Suprapubic skin (tissue), 4 donors: Measurements from ENCODE around the gene WDR89. TPM values are rescaled to one million over a fixed set of nuclear protein-coding genes. Genes with fewer than 3 reads are reported as not detected.
"Not testable (repeated sequence)": the region's sequence is repeated elsewhere in the genome, so short reads cannot be mapped to it uniquely, and the experiment has no call there.

Experiments used
- DNase-seq, 2 donors: peaks; one replicate each; pipeline ENCODE4 v3.0.0-alpha.2; 2019; ENCODE audit warnings: low spot score in 2 of 2
- H3K27ac ChIP-seq: fragments of 200-600 bp; sonication (generic); one replicate; pipeline ENCODE4 v1.5.1; 2019
- H3K27me3 ChIP-seq: fragments of 200-600 bp; sonication (generic); one replicate; pipeline ENCODE4 v1.5.1; 2019
- H3K36me3 ChIP-seq: fragments of 200-600 bp; sonication (generic); one replicate; pipeline ENCODE4 v1.5.1; 2019
- H3K4me1 ChIP-seq: fragments of 200-600 bp; sonication (generic); one replicate; pipeline ENCODE4 v1.5.1; 2019
- H3K4me3 ChIP-seq: fragments of 200-600 bp; sonication (generic); one replicate; pipeline ENCODE4 v1.5.1; 2019; ENCODE audit warnings: mild to moderate bottlenecking
- H3K9me3 ChIP-seq: fragments of 200-600 bp; sonication (generic); one replicate; pipeline ENCODE4 v1.5.1; 2019
- CTCF ChIP-seq, 2 donors: fragments of 200-600 bp in 1 of 2; fragments of 450-650 bp in 1 of 2; sonication (generic) in 1 of 2; IDR thresholded peaks; one replicate each; pipeline ENCODE4 v1.5.1; 2016 to 2019; ENCODE audit warnings: antibody characterized with exemption in 2 of 2, mild to moderate bottlenecking in 1 of 2, moderate library complexity in 1 of 2
- EP300 ChIP-seq: sonication (generic); formaldehyde crosslinking; IDR thresholded peaks from one replicate; pipeline ENCODE4 v1.6.1; 2017; ENCODE audit warnings: antibody characterized with exemption
- POLR2A ChIP-seq, 2 donors: fragments of 450-650 bp; IDR thresholded peaks; one replicate each; pipeline ENCODE4 v1.6.1; 2017; ENCODE audit warnings: antibody characterized with exemption in 2 of 2, mild to moderate bottlenecking in 2 of 2, moderate library complexity in 2 of 2
- POLR2AphosphoS5 ChIP-seq, 3 donors: sonication (generic); formaldehyde crosslinking; IDR thresholded peaks; one replicate each; pipeline ENCODE4 v1.6.1; 2017; ENCODE audit warnings: antibody characterized with exemption in 3 of 3
- WGBS: methylation state at CpG from one replicate; pipeline ENCODE4 v1.1.5; 2018; 5-methylcytosine and 5-hydroxymethylcytosine counted together
- total RNA-seq, 4 donors: library from RNA; depleted of rRNA; stranded (reverse); fragments of >200 nt; gene quantifications; one replicate each; pipeline ENCODE4 v1.1.0, GENCODE V29; 2016

WDR89 gene
- total RNA-seq, 4 donors from 2014 or later, result 4.7 to 6.5 (median 6.0) TPM

GRCh38 chr14:63671987-63672386 is 30.3 kb upstream of the WDR89 start:
- WGBS, result 88% methylated on average over 3 of the region's 3 CpGs
- no peak overlapping the region for H3K4me3 ChIP-seq
- H3K4me1 ChIP-seq, result peaks cover 4% of the 10 kb centered on the region
- H3K36me3 ChIP-seq, result no peaks in the 10 kb centered on the region
- peaks cover 2% of the 10 kb centered on the region for H3K27me3 ChIP-seq
- no peak overlapping the region for H3K27ac ChIP-seq
- no peaks in the 10 kb centered on the region for H3K9me3 ChIP-seq
- TF ChIP-seq CTCF (IDR thresholded peaks at IDR 0.05) (no peak), EP300 (no peak), POLR2A (IDR thresholded peaks at IDR 0.05) (no peak), POLR2AphosphoS5 (IDR thresholded peaks at IDR 0.05) (no peak)
- DNase-seq, result no peak

GRCh38 chr14:63670692-63671091 is 29.0 kb upstream of the WDR89 start:
- H3K4me3 ChIP-seq, result no peak overlapping the region
- peaks cover 4% of the 10 kb centered on the region for H3K4me1 ChIP-seq
- H3K27me3 ChIP-seq, result peaks cover 2% of the 10 kb centered on the region
- no peak for TF ChIP-seq CTCF (IDR thresholded peaks at IDR 0.05)
- no peak for TF ChIP-seq EP300
- TF ChIP-seq POLR2AphosphoS5 (IDR thresholded peaks at IDR 0.05), result no peak
- TF ChIP-seq POLR2A (IDR thresholded peaks at IDR 0.05), result no peak
- H3K36me3 ChIP-seq, result no peaks in the 10 kb centered on the region
- H3K27ac ChIP-seq, result no peak overlapping the region
- DNase-seq, result no peak
- H3K9me3 ChIP-seq, result no peaks in the 10 kb centered on the region

GRCh38 chr14:63666335-63666734 is 24.7 kb upstream of the WDR89 start:
- H3K27me3 ChIP-seq, result no peaks in the 10 kb centered on the region
- no peaks in the 10 kb centered on the region for H3K36me3 ChIP-seq
- no peak for DNase-seq
- H3K27ac ChIP-seq, result no peak overlapping the region
- H3K9me3 ChIP-seq, result no peaks in the 10 kb centered on the region
- no peaks in the 10 kb centered on the region for H3K4me1 ChIP-seq
- TF ChIP-seq POLR2A (IDR thresholded peaks at IDR 0.05) (no peak), CTCF (IDR thresholded peaks at IDR 0.05) (no peak), EP300 (no peak), POLR2AphosphoS5 (IDR thresholded peaks at IDR 0.05) (no peak)
- H3K4me3 ChIP-seq, result no peak overlapping the region
- 58% methylated on average over 1 of the region's 1 CpG for WGBS

- Histone ChIP-seq H3K9me3 (no peaks in the 10 kb centered on the region), H3K36me3 (no peaks in the 10 kb centered on the region), H3K27ac (no peak overlapping the region), H3K4me1 (no peaks in the 10 kb centered on the region), H3K4me3 (no peak overlapping the region), H3K27me3 (no peaks in the 10 kb centered on the region)
- 95% methylated on average over 3 of the region's 12 CpGs for WGBS
- TF ChIP-seq POLR2AphosphoS5 (IDR thresholded peaks at IDR 0.05) (no peak), EP300 (no peak), CTCF (IDR thresholded peaks at IDR 0.05) (no peak), POLR2A (IDR thresholded peaks at IDR 0.05) (no peak)
- no peak for DNase-seq
Observed at GRCh38 chr14:63663428-63664341, 22.0 kb upstream of the WDR89 start.

DNA sequence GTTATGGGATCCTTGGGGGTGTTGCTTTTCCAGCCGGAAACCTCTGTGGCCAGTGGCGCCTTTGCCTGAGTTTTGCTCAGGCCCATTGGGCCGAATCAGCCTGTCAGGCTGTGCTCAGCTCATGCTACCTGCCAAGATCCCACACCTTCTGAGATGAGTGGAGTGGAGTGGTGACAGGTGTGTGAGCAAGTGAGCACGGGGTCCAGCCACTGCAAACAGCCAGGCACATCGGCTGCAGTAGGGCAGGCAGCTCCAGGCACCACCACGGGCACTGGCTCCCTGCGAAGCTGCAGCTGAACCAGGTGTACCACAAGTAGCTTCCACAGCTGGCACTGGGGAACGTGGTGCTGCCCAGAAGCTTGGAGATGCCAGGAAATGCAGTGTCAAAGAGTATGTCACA is 21.1 kb upstream of the WDR89 start:
- no peak for DNase-seq
- TF ChIP-seq EP300, result no peak
- Histone ChIP-seq H3K9me3 (no peaks in the 10 kb centered on the region), H3K4me3 (no peak overlapping the region), H3K27ac (no peak overlapping the region), H3K4me1 (no peaks in the 10 kb centered on the region), H3K27me3 (no peaks in the 10 kb centered on the region), H3K36me3 (no peaks in the 10 kb centered on the region)
- WGBS, result 94% methylated on average over 4 of the region's 8 CpGs

DNA sequence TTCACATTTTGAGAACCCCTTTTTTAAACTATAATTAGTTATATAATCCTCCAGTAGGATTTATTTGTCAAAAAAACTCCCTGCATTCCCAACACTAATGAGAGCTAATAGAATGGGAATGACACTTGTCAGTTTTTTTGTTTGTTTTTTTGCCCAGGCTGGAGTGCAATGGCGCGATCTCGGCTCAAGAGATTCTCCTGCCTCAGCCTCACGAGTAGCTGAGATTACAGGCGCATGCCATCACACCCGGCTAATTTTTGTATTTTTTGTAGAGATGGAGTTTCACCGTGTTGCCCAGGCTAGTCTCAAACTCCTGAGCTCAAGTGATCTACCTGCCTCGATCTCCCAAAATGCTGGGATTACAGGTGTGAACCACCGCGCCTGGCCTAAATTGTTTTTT is 20.2 kb upstream of the WDR89 start:
- not testable (repeated sequence) for H3K27ac ChIP-seq, H3K27me3 ChIP-seq, H3K9me3 ChIP-seq, DNase-seq, H3K4me1 ChIP-seq, H3K36me3 ChIP-seq, H3K4me3 ChIP-seq
- 97% methylated on average over 10 of the region's 10 CpGs for whole genome bisulfite sequencing
